GM19395 (cell line): ENCODE results near the gene AARS2.
"Not testable (repeated sequence)": the region's sequence is repeated elsewhere in the genome, so short reads cannot be mapped to it uniquely, and the experiment has no call there.

Experiments
- ATAC-seq: cut with Tn5 transposase; IDR thresholded peaks from one replicate; pipeline ENCODE4 v1.9.1; 2021; ENCODE audit warnings: mild to moderate bottlenecking, moderate library complexity; ENCODE audit not compliant: unreplicated experiment

AARS2 gene

GRCh38 chr6:44312901-44313788, at the start of gene AARS2:
Gene AARS2, minus strand, starts transcription at chr6:44313347. Its CDS starts 24 bp downstream, at chr6:44313323.
- ATAC-seq = peak; percentile 97

- no peak for ATAC-seq
These were observed 48.8 kb upstream of the AARS2 start for GRCh38 chr6:44361947-44362346.

- ATAC-seq = no peak
These were observed 46.8 kb upstream of the AARS2 start for GRCh38 chr6:44359973-44360372.

DNA sequence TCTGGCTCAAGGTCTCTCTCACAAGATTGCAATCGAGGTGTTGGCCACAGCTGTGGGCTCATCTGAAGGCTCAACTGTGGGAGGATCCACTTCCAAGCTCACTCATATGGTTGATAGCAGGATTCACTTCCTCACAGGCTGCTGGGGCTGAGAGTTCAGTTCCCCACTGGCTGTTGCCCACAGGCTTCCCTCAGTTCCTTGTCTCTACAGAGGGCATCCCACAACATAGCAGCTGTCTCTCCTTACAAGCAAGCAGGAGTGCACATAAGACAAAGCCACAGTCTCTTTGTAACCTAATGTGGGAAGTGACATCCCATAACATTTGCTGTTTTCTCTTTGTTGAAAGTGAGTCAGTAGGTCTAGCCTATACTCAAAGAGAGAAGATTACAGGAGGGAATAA, 43.3 kb upstream of the AARS2 start:
- no peak for ATAC-seq

GRCh38 chr6:44355640-44356039, 42.5 kb upstream of the AARS2 start:
- ATAC-seq = no peak

GRCh38 chr6:44353336-44353735, 40.2 kb upstream of the AARS2 start:
- ATAC-seq = no peak

- ATAC-seq = no peak
These were observed 39.1 kb upstream of the AARS2 start for GRCh38 chr6:44352259-44352658.

GRCh38 chr6:44350650-44350994, 37.5 kb upstream of the AARS2 start:
- not testable (repeated sequence) for ATAC-seq

- ATAC-seq = no peak
These were observed 36.9 kb upstream of the AARS2 start for GRCh38 chr6:44349904-44350649.

GRCh38 chr6:44346818-44347217, 33.7 kb upstream of the AARS2 start:
- not testable (repeated sequence) for ATAC-seq

DNA sequence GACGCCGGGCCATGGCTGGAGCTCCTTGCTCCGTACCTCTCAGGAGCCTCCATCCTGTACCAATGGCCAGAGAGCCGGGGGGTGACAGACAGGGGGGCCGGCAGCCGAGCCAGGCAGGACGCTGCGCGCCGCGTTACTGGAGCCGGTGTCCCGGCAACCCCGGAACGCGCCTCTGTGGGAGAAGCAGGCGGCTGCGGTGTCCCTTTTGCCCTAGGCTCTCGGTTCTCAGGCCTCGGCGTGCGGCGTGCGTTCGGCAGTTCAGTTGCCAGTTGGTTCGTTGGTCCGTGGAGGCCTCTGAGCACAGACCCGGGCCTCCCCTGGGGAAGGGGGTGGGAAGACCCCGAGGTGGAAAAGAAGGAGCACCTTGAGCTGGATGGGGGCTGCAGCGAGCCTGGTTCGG, 29.3 kb upstream of the AARS2 start, which contains the start of gene SPATS1:
Gene SPATS1, plus strand, starts transcription at position 162 of the 400 bp plus-strand sequence. CDS start 446 bp downstream, outside the sequence.
- ATAC-seq = no peak

- ATAC-seq = no peak
These were observed 28.9 kb upstream of the AARS2 start for GRCh38 chr6:44342052-44342451.

DNA sequence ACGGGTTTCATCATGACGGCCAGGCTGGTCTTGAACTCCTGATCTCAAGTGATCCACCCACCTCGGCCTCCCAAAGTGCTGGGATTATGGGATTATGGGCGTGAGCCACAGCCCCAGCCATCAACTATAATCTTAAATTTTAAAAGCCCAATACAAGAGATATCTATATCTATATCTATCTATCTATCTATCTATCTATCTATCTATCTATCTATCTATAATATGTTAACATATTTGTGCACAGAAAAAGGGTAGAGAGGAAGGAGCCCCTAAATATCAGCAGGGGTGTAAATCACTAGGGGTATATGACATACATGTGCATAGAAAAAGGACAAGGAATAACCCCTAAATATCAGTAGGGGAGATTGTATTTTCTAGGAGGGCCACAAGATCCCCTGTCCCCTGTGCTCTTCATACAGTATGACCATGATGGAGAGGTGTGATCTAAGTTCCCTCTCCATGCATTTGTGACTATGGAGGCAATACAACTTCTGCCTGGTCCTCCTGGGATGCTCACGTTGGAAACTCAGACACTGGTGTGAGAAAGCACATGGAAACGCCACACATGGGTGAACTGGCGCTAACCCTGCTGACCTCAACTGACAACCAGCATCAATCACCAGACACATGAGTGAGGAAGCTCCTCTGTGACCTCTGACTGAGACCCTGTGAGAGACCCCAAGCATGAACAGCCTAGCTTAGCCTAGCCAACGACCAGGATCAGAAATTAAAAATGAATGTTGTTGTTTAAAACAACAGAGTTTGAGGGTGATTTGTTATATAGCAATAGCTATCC, 28.1 kb upstream of the AARS2 start:
- ATAC-seq = no peak

DNA sequence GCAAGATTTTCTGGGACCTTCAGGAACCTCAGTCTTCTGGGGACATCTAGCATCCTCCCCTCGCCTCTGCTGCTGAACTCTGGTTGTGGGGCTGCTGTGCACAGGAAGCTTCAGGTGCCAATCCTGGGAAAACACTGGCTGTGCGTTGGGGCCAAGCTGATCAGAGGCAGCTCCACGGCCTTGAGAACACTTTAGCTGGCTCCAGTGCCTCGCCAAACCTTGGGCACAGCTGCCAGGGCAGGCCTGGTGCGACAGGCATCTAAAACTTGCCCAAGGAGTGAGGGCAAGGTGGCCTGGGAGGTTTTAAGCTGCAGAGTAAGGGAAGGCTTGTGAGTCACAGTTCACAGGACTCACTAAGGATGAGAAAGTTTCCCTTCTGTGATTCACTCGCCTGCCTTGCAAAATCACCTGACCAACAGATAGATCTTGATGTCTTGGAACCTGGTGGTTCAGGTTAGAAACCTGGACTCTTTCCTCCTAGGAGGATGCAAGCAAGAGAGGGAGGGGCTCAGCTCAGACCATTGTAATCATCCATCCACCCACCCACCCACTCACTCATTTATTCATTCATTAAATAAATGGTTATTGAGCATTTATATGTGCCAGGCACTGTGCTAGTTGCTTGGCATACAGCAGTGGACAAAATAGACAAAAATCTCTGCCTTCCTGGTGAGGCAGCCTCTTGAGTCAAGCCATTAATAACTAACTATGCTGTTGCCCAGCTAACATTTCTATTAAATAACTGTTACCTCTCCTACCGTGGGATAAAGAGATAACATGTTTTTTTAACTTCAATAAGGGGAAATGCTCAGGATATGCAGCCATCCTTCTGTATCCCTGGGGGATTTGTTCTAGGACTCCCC, 26.8 kb upstream of the AARS2 start:
- no peak for ATAC-seq

- no peak for ATAC-seq
These were observed 26.2 kb upstream of the AARS2 start for GRCh38 chr6:44339301-44339700.

DNA sequence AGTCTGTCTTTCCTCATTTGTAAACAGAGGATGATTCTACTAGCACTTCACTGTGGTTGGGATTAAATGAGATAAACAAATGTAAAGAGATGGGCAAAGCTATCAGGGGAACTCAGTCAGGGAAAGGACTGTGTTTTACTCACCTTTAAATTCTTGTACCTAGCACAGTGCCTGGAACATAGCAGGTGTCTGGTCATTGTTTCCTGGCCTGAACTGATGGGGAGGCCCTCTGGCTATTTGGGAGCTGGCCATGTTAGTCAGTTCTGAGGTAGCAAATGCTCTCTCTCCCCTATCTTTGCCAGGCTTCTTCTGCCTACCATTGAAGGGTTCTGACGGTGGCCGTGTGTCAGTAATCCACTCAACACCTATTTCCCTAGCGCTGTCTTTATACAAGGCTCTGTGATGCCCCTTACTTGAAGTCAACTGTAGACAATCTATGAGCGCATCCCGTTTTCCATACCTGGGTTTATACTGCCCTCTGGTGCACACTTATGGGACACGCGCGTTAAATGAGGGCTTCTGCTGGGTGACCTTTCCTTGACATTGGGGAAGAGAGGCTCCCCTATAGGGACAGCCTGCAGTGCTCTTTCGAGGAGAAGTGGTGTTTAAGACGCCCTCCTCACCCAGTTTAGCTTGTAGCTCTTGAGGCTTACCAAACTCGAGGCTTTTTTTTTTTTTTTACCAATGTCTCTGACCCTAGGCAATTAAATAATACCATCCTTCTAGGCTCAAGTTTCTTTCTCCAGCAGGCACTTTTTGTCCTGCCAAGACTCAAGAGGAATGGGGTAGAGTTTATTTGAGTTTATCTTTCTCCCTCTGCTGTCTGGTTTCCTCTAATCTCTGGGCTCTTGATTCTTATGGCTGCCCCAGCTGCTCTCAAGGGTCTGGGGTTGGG, 25.3 kb upstream of the AARS2 start:
- peak; percentile 67 for ATAC-seq

GRCh38 chr6:44335631-44336030, 22.5 kb upstream of the AARS2 start:
- ATAC-seq = no peak

- no peak for ATAC-seq
These were observed 20.8 kb upstream of the AARS2 start for GRCh38 chr6:44333942-44334341.

GRCh38 chr6:44333273-44333919, 20.2 kb upstream of the AARS2 start:
- ATAC-seq = no peak
